K562 (cell line): ENCODE results near the gene SYNPO2. TPM values are rescaled to one million over a fixed set of nuclear protein-coding genes. Genes with fewer than 3 reads are reported as not detected.

Source experiments
- ATAC-seq: fragments of 200-7000 bp; cut with Tn5 transposase; 3 replicates; pipeline ENCODE4 v1.9.1; 2020; ENCODE audit warnings: moderate library complexity
- BruUV-seq: library from RNA; stranded (reverse); fragments of 400-500 nt; replicated peaks from 2 replicates; lab custom pipeline; 2021; lab: Mats Ljungman, UMichigan
- CTCF ChIA-PET: fragments of 300-600 bp; formaldehyde crosslinking; extraction: SDS; loops from one replicate; lab custom pipeline; 2021; ENCODE audit warnings: low intra/inter-chr PET ratio; lab: Yijun Ruan, JAX
- POLR2A ChIA-PET: fragments of 300-600, 350-650 bp; sonication (Branson Sonifier 250); formaldehyde crosslinking; extraction: SDS; loops from one replicate; lab custom pipeline; 2021; ENCODE audit warnings: antibody characterized with exemption, inconsistent platforms; lab: Yijun Ruan, JAX
- DNase-seq, 4 experiments: peaks; one replicate each; pipeline versions ENCODE4 v3.0.0 to v3.0.0-alpha.2; 2011 to 2018; ENCODE audit warnings: low spot score in 3 of 4, mixed read lengths in 3 of 4; ENCODE audit errors: extremely low read depth in 1 of 4
- FAIRE-seq: peaks from 2 replicates; lab custom pipeline; 2011; peaks lifted over from hg19 to GRCh38; lab: Jason Lieb, UNC
- H2AFZ ChIP-seq: 2 replicates; pipeline ENCODE4 v1.6.0; 2011; ENCODE audit warnings: low read depth, low read length, control low read depth, inconsistent platforms
- H3K27ac ChIP-seq: fragments of 200-600 bp; 3 replicates; pipeline ENCODE4 v1.8.0; 2011; ENCODE audit warnings: low read depth, mild to moderate bottlenecking, control low read depth, inconsistent platforms, low read length, moderate library complexity, mixed read lengths; ENCODE audit errors: extremely low read depth
- H3K27me3 ChIP-seq, 2 experiments: fragments of 300-600 bp in 1 of 2; 2 replicates in 1 of 2; 3 replicates in 1 of 2; pipeline versions ENCODE4 v1.6.0 to v1.8.0; 2011; ENCODE audit warnings: inconsistent platforms in 2 of 2, low read length in 2 of 2, mild to moderate bottlenecking in 1 of 2, mixed read lengths in 1 of 2, moderate library complexity in 1 of 2; ENCODE audit not compliant: control insufficient read depth in 2 of 2, insufficient read depth in 2 of 2
- H3K36me3 ChIP-seq: fragments of 300-600 bp; 3 replicates; pipeline ENCODE4 v1.8.0; 2011; ENCODE audit warnings: mild to moderate bottlenecking, low read length, inconsistent platforms; ENCODE audit not compliant: control insufficient read depth, insufficient read depth
- H3K4me1 ChIP-seq, 2 experiments: fragments of 200-600 bp in 1 of 2; replicated peaks in 1 of 2; 2 replicates in 1 of 2; 3 replicates in 1 of 2; pipeline versions ENCODE4 v1.5.1 to v1.8.0; 2011; ENCODE audit warnings: inconsistent platforms in 2 of 2, low read length in 2 of 2, mild to moderate bottlenecking in 1 of 2, mixed read lengths in 1 of 2, moderate library complexity in 1 of 2; ENCODE audit not compliant: control insufficient read depth in 2 of 2, insufficient read depth in 2 of 2
- H3K4me2 ChIP-seq: 2 replicates; pipeline ENCODE4 v1.6.1; 2011; ENCODE audit warnings: low read length, control low read depth, inconsistent platforms, mixed read lengths; ENCODE audit not compliant: insufficient read depth
- H3K4me3 ChIP-seq: fragments of 200-600 bp; sonication (generic), shearing (Covaris generic); 2 replicates; pipeline ENCODE4 v1.5.1; 2016; ENCODE audit warnings: control low read depth, inconsistent platforms
- H3K79me2 ChIP-seq: fragments of 200-600 bp; 3 replicates; pipeline ENCODE4 v1.8.0; 2011; ENCODE audit warnings: low read length, inconsistent platforms; ENCODE audit not compliant: control insufficient read depth, insufficient read depth
- H3K9ac ChIP-seq, 2 experiments: 2 replicates each; pipeline versions ENCODE4 v1.6.0 to v1.6.1; 2011; ENCODE audit warnings: low read depth in 2 of 2, low read length in 2 of 2, control low read depth in 1 of 2, inconsistent platforms in 1 of 2, mild to moderate bottlenecking in 1 of 2, mixed read lengths in 1 of 2; ENCODE audit not compliant: insufficient read depth in 1 of 2
- H3K9me1 ChIP-seq: one replicate; pipeline ENCODE4 v1.6.0; 2011; ENCODE audit warnings: inconsistent platforms, mild to moderate bottlenecking, low read length, moderate library complexity; ENCODE audit not compliant: control insufficient read depth, insufficient read depth
- H3K9me3 ChIP-seq: replicated peaks from 2 replicates; pipeline ENCODE4 v1.5.1; 2011; ENCODE audit warnings: low read depth, low read length, inconsistent platforms; ENCODE audit not compliant: control insufficient read depth, insufficient read depth
- H4K20me1 ChIP-seq: replicated peaks from 2 replicates; pipeline ENCODE4 v1.6.1; 2011; ENCODE audit warnings: low read length, inconsistent platforms, mixed read lengths; ENCODE audit not compliant: control insufficient read depth, insufficient read depth
- AFF1 ChIP-seq, 2 experiments: fragments of 450-650 bp; IDR thresholded peaks; 2 replicates each; pipeline ENCODE4 v1.6.1; 2018; ENCODE audit warnings: mild to moderate bottlenecking in 2 of 2, low read depth in 1 of 2; ENCODE audit not compliant: partially characterized antibody in 2 of 2
- CBFA2T2 ChIP-seq: fragments of 450-650 bp; conservative IDR thresholded peaks from 2 replicates; pipeline ENCODE4 v1.6.1; 2017; ENCODE audit warnings: mild to moderate bottlenecking
- ELF4 ChIP-seq: fragments of 450-650 bp; formaldehyde crosslinking; IDR thresholded peaks from 2 replicates; pipeline ENCODE4 v1.4.0; 2022; ENCODE audit warnings: missing genetic modification characterization
- LEF1 ChIP-seq: fragments of 450-650 bp; IDR thresholded peaks from 2 replicates; pipeline ENCODE4 v1.6.1; 2016; ENCODE audit warnings: mild to moderate bottlenecking
- NELFE ChIP-seq: IDR thresholded peaks from 2 replicates; pipeline ENCODE4 v1.6.1; 2011; ENCODE audit warnings: mild to moderate bottlenecking; ENCODE audit not compliant: insufficient read depth, insufficient read length
- NFE2 ChIP-seq: IDR thresholded peaks from 2 replicates; pipeline ENCODE4 v1.6.1; 2014; ENCODE audit warnings: antibody characterized with exemption, low read depth
- NONO ChIP-seq, 2 experiments: fragments of 200-400 bp in 1 of 2; fragments of 450-650 bp in 1 of 2; formaldehyde crosslinking in 1 of 2; IDR thresholded peaks; 2 replicates each; pipeline ENCODE4 v1.6.1; 2017; ENCODE audit warnings: low read depth in 2 of 2, mild to moderate bottlenecking in 2 of 2, moderate library complexity in 2 of 2, low read length in 1 of 2
- NR4A1 ChIP-seq, 2 experiments: fragments of 250-450 bp in 1 of 2; fragments of 450-650 bp in 1 of 2; sonication (Bioruptor Pico) in 1 of 2; IDR thresholded peaks; 2 replicates each; pipeline versions ENCODE4 v1.4.0 to v1.6.1; 2016 to 2020; ENCODE audit warnings: mild to moderate bottlenecking in 2 of 2, missing compliant biosample characterization in 1 of 2, missing genetic modification characterization in 1 of 2, moderate library complexity in 1 of 2
- PML ChIP-seq: IDR thresholded peaks from 2 replicates; pipeline ENCODE4 v1.6.1; 2012; ENCODE audit warnings: low read length, inconsistent platforms
- RFX7 ChIP-seq: fragments of 250-450 bp; sonication (Bioruptor Pico); IDR thresholded peaks from 2 replicates; pipeline ENCODE4 v1.5.1; 2021; ENCODE audit warnings: mild to moderate bottlenecking
- ZNF445 ChIP-seq: fragments of 250-450 bp; sonication (Bioruptor Pico); IDR thresholded peaks from 2 replicates; pipeline ENCODE4 v1.4.0; 2020; ENCODE audit warnings: low read depth, mild to moderate bottlenecking, moderate library complexity
- ZNF740 ChIP-seq, 3 experiments: fragments of 200-800 bp in 1 of 3; sonication (Bioruptor generic) in 1 of 3; sonication (generic) in 1 of 3; formaldehyde crosslinking in 1 of 3; IDR thresholded peaks; 2 replicates each; pipeline versions ENCODE4 v1.6.1 to v1.8.0; 2016 to 2022; ENCODE audit warnings: mild to moderate bottlenecking in 2 of 3, missing compliant biosample characterization in 2 of 3, missing genetic modification characterization in 2 of 3, missing genetic modification reagents in 1 of 3
- in situ Hi-C: fragments of 300-500 bp; cut with MboI; formaldehyde crosslinking; loops from 4 replicates; pipeline ENCODE4 v1.15.0; 2018; ENCODE audit warnings: inconsistent platforms, mixed read lengths
- intact Hi-C: fragments of 100-400 bp; cut with micrococcal nuclease; formaldehyde crosslinking; loops from 2 replicates; pipeline ENCODE4 v1.14.2; 2022
- polyA plus RNA-seq, 8 experiments: library from polyadenylated mRNA; depleted of rRNA in 4 of 8; stranded (reverse) in 5 of 8; unstranded in 3 of 8; fragments of >200 nt; fragmentation: Nextera tagmentation in 2 of 8; fragmentation: Illumina TruSeq in 1 of 8; extraction: Ambion mirVana in 2 of 8; extraction: Trizol in 1 of 8; gene quantifications; 2 replicates each; pipeline versions ENCODE4 v1.2.1 to v1.2.3, GENCODE V29; 2011 to 2014; ENCODE audit warnings: inconsistent platforms in 1 of 8, missing spikeins in 1 of 8
- total RNA-seq, 7 experiments: library from RNA; depleted of rRNA in 6 of 7; stranded (reverse); fragments of >200 nt in 6 of 7; fragmentation: Illumina TruSeq in 2 of 7; extraction: Trizol in 2 of 7; gene quantifications; 2 replicates each; pipeline versions ENCODE4 v1.2.1 to v1.2.3, GENCODE V29; 2011 to 2021; ENCODE audit warnings: low replicate concordance in 1 of 7

Gene SYNPO2
- total and polyA plus RNA-seq, 9 of the 15 experiments (the other 6 are each of a cell fraction or from before 2014, with no cell fraction given) = 0.03 to 0.18 TPM; not detected in 7

GRCh38 chr4:118848901-118849300 is 39.8 kb upstream of the SYNPO2 start:
- no peaks in the 10 kb centered on the region for H4K20me1 ChIP-seq
- POLR2A ChIA-PET = no interaction called here
- no peak overlapping the region for H2AFZ ChIP-seq
- CTCF ChIA-PET = interaction anchor here (0.6 kb wide), 1 partner anchor 13 kb away, joined by 3 read pairs; no protein-coding TSS in a partner anchor
- H3K79me2 ChIP-seq = no peaks in the 10 kb centered on the region
- no peaks in the 10 kb centered on the region for H3K36me3 ChIP-seq
- DNase-seq (no peak), ATAC-seq (no peak), FAIRE-seq (no peak)
- no peaks in the 10 kb centered on the region for H3K9me3 ChIP-seq
- in situ Hi-C loops = no loop called here
- H3K27me3 ChIP-seq = peaks cover 0 to 4% of the 10 kb centered on the region in 2 experiments; a peak in 2 of 5 replicates
- H3K4me1 ChIP-seq = no peaks in the 10 kb centered on the region; a peak in 1 of 5 replicates
- H3K27ac ChIP-seq = no peak overlapping the region
- H3K4me3 ChIP-seq = no peak overlapping the region
- TF ChIP-seq RFX7 (CRISPR knock-in tag) = no peak
- TF ChIP-seq NR4A1 (CRISPR knock-in tag; IDR thresholded peaks at IDR 0.05) = no peak
- TF ChIP-seq NR4A1 (tag; IDR thresholded peaks at IDR 0.05) = no peak
- TF ChIP-seq ZNF445 (CRISPR knock-in tag) = no peak
- TF ChIP-seq NFE2 = no peak
- no peak for TF ChIP-seq ZNF740 (CRISPR knock-in tag; IDR thresholded peaks at IDR 0.05)
- no peak for TF ChIP-seq ZNF740 (tag; IDR thresholded peaks at IDR 0.05)
- no peak for TF ChIP-seq AFF1 (IDR thresholded peaks at IDR 0.05; ENCODE audit: low read depth in 1 of 2, partially characterized antibody in 2 of 2)
- no peak for TF ChIP-seq PML
- TF ChIP-seq NELFE = no peak
- TF ChIP-seq LEF1 = no peak
- no peak for TF ChIP-seq ELF4 (CRISPR knock-in tag)
- TF ChIP-seq CBFA2T2 = no peak
- no peak for TF ChIP-seq NONO (IDR thresholded peaks at IDR 0.05; ENCODE audit: low read depth in 2 of 2, low read length in 1 of 2)
- no peak overlapping the region for H3K9ac ChIP-seq
- no peak overlapping the region for H3K4me2 ChIP-seq
- H3K9me1 ChIP-seq = no peaks in the 10 kb centered on the region
- no TSS peak for BruUV-seq
- intact Hi-C loops = no loop called here
